ENCODE measurements around the gene CNGA3. TPM values are rescaled to one million over a fixed set of nuclear protein-coding genes. Genes with fewer than 3 reads are reported as not detected.

CNGA3 gene
- total and polyA plus RNA-seq, 2 of the 8 experiments (the other 6 are each of a cell fraction or from before 2014, with no cell fraction given) = 0.02 TPM; not detected in 1

DNA sequence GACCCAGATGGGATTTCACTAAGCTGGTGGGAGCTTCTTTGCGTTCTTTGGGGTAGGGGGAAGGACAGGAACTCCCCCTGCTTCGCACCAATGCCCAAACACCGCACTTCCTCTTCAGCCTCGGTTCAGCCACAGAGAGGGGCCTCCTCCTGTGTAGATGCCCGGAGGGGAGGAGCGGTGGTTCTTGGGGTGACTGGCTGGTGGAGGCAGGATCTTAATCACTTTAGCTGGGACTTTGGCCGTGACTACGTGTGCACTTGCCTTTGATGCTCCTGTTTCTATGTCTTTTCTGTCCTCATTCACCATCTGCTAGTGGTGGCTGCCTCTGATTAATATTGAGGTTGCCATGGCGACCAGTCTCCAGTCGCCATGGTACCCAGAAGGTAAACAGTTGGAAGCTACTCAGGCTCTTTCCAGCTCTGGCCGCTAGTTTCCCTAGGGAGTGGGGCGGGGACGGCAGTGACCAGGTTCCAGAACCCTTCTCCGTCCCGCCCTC is 1.9 kb downstream of the CNGA3 start:
- Histone ChIP-seq H4K5ac (ENCODE audit: insufficient read length, low read depth, low read length) (no peak overlapping the region), H4K8ac (ENCODE audit: extremely low read depth, insufficient read depth, low read length) (no peak overlapping the region), H3K4me3 (ENCODE audit: extremely low read depth in 1 of 4, insufficient read depth in 2 of 4, low read depth in 3 of 4, low read length in 4 of 4) (peak overlapping the region; percentile 32 to 61 (median 36); a peak in 6 of 8 replicates), H3K56ac (replicated peaks; ENCODE audit: insufficient read length, low read depth, low read length) (no peak overlapping the region), H2BK5ac (ENCODE audit: low read depth, low read length) (no peak overlapping the region), H2BK20ac (ENCODE audit: low read length) (no peak overlapping the region), H3K27me3 (replicated peaks in 1 of 4; ENCODE audit: control insufficient read depth in 3 of 4, extremely low read depth in 1 of 4, insufficient read depth in 3 of 4, low read length in 3 of 4) (peaks cover 38 to 63% (median 58%) of the 10 kb centered on the region in 4 experiments), H3K4ac (replicated peaks; ENCODE audit: insufficient read length, low read depth, low read length) (no peak overlapping the region), H2AK5ac (ENCODE audit: low read depth, low read length) (no peak overlapping the region), H3K79me1 (ENCODE audit: low read depth, low read length) (no peaks in the 10 kb centered on the region), H3K14ac (ENCODE audit: insufficient read length) (no peak overlapping the region), H3K79me2 (ENCODE audit: control insufficient read depth in 1 of 2, insufficient read depth in 2 of 2, low read length in 2 of 2) (no peaks in the 10 kb centered on the region), H3K23me2 (ENCODE audit: low read depth, low read length) (peaks cover 10% of the 10 kb centered on the region; the same call in 1 of the 2 replicates), H3K9me3 (ENCODE audit: insufficient read depth in 2 of 2, low read depth in 1 of 2, low read length in 1 of 2) (peaks cover 0 to 8% of the 10 kb centered on the region in 2 experiments; a peak in 2 of 4 replicates), H3K27ac (ENCODE audit: low read depth, low read length) (no peak overlapping the region), H3K18ac (ENCODE audit: extremely low read depth, low read length) (no peak overlapping the region), H4K20me1 (replicated peaks in 1 of 2; ENCODE audit: control insufficient read depth in 1 of 2, insufficient read depth in 2 of 2, low read length in 2 of 2) (peaks cover 6% of the 10 kb centered on the region in 2 experiments), H4K91ac (replicated peaks; ENCODE audit: insufficient read length, low read length) (no peak overlapping the region), H3K23ac (ENCODE audit: insufficient read length) (no peak overlapping the region), H3K4me1 (replicated peaks in 1 of 4; ENCODE audit: control insufficient read depth in 3 of 4, insufficient read depth in 4 of 4, low read length in 3 of 4) (peaks cover 0 to 12% (median 5%) of the 10 kb centered on the region in 4 experiments; a peak in 6 of 7 replicates), H2BK12ac (ENCODE audit: low read depth, low read length) (no peak overlapping the region), H3K9ac (replicated peaks in 1 of 4; ENCODE audit: extremely low read depth in 1 of 4, low read depth in 3 of 4, low read length in 3 of 4) (no peak overlapping the region; a peak in 2 of 7 replicates), H2AFZ (ENCODE audit: low read length) (no peak overlapping the region), H3K4me2 (ENCODE audit: insufficient read depth in 1 of 2, low read depth in 2 of 2, low read length in 2 of 2) (peak overlapping the region; percentile 64 to 84), H2BK15ac (ENCODE audit: low read length) (no peak overlapping the region), H2BK120ac (replicated peaks; ENCODE audit: low read depth, low read length) (no peak overlapping the region), H3K36me3 (ENCODE audit: control insufficient read depth in 2 of 4, insufficient read depth in 4 of 4, low read length in 3 of 4) (no peaks in the 10 kb centered on the region)
- POLR2A ChIA-PET (ENCODE audit: partially characterized antibody) = interaction anchor here (0.8 to 1.1 kb wide), 2 partner anchors 12 to 14 kb away, joined by 3 to 4 read pairs; no protein-coding TSS in a partner anchor
- WGBS, 2 experiments (ENCODE audit: extremely low coverage in 1 of 2, insufficient coverage in 1 of 2, insufficient read length in 1 of 2, insufficient replicate concordance in 2 of 2, low coverage in 1 of 2, low lambda C conversion rate in 2 of 2, missing lambda C conversion rate in 1 of 2) = 18% methylated on average over 12 of the region's 15 CpGs; no CpG with 5 or more reads in 1 of the 2 experiments
- TF ChIP-seq, protein P1, sequence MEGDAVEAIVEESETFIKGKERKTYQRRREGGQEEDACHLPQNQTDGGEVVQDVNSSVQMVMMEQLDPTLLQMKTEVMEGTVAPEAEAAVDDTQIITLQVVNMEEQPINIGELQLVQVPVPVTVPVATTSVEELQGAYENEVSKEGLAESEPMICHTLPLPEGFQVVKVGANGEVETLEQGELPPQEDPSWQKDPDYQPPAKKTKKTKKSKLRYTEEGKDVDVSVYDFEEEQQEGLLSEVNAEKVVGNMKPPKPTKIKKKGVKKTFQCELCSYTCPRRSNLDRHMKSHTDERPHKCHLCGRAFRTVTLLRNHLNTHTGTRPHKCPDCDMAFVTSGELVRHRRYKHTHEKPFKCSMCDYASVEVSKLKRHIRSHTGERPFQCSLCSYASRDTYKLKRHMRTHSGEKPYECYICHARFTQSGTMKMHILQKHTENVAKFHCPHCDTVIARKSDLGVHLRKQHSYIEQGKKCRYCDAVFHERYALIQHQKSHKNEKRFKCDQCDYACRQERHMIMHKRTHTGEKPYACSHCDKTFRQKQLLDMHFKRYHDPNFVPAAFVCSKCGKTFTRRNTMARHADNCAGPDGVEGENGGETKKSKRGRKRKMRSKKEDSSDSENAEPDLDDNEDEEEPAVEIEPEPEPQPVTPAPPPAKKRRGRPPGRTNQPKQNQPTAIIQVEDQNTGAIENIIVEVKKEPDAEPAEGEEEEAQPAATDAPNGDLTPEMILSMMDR (IDR thresholded peaks at IDR 0.05; ENCODE audit: control extremely low read depth in 1 of 3, insufficient read depth in 1 of 3, low read depth in 1 of 3, low read length in 3 of 3) = peak in 1 of 3 experiments; percentile 11; a peak in 1 of 4 replicates
- no peak for TF ChIP-seq POLR2A (IDR thresholded peaks at IDR 0.05; ENCODE audit: control extremely low read depth in 1 of 2, low read depth in 2 of 2, low read length in 2 of 2)
- TF ChIP-seq, protein P2, sequence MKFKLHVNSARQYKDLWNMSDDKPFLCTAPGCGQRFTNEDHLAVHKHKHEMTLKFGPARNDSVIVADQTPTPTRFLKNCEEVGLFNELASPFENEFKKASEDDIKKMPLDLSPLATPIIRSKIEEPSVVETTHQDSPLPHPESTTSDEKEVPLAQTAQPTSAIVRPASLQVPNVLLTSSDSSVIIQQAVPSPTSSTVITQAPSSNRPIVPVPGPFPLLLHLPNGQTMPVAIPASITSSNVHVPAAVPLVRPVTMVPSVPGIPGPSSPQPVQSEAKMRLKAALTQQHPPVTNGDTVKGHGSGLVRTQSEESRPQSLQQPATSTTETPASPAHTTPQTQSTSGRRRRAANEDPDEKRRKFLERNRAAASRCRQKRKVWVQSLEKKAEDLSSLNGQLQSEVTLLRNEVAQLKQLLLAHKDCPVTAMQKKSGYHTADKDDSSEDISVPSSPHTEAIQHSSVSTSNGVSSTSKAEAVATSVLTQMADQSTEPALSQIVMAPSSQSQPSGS (IDR thresholded peaks at IDR 0.05; ENCODE audit: low read length) = no peak
- TF ChIP-seq TCF12 (IDR thresholded peaks at IDR 0.05; ENCODE audit: low read depth, low read length) = no peak
- no peak for TF ChIP-seq CREB1 (IDR thresholded peaks at IDR 0.05)
- no peak for TF ChIP-seq POLR2AphosphoS5 (IDR thresholded peaks at IDR 0.05; ENCODE audit: low read depth, low read length)
- 0 out of 4 replicates have a peak, but pooled peaks of 1 of the 2 experiments have one; percentile 4 for TF ChIP-seq HDAC2 (IDR thresholded peaks at IDR 0.05; ENCODE audit: borderline replicate concordance in 1 of 2, low read depth in 2 of 2, low read length in 2 of 2)
- TF ChIP-seq RFX5 (IDR thresholded peaks at IDR 0.05; ENCODE audit: borderline replicate concordance, low read depth, low read length) = no peak
- DNase-seq (ENCODE audit: low read depth in 1 of 2, low spot score in 2 of 2) = peak in 1 of 2 experiments; percentile 63
- CTCF ChIA-PET (ENCODE audit: partially characterized antibody) = interaction anchor here (1.1 to 1.9 kb wide), 3 partner anchors 11 to 79 kb away, joined by 3 to 8 read pairs (median 3); no protein-coding TSS in a partner anchor
- no peak for FAIRE-seq
